Measurements from ENCODE around the gene ETS2.
A peak's percentile ranks its signal among the peaks of the same experiment; 100 is the strongest.

ETS2 gene

GRCh38 chr21:38802050-38803026, 3.4 kb upstream of the ETS2 start:
- no peak for DNase-seq

- no peak for DNase-seq
These were observed 2.6 kb upstream of the ETS2 start for GRCh38 chr21:38803075-38803660.

GRCh38 chr21:38804030-38804788, 1.5 kb upstream of the ETS2 start:
- DNase-seq: no peak

DNA sequence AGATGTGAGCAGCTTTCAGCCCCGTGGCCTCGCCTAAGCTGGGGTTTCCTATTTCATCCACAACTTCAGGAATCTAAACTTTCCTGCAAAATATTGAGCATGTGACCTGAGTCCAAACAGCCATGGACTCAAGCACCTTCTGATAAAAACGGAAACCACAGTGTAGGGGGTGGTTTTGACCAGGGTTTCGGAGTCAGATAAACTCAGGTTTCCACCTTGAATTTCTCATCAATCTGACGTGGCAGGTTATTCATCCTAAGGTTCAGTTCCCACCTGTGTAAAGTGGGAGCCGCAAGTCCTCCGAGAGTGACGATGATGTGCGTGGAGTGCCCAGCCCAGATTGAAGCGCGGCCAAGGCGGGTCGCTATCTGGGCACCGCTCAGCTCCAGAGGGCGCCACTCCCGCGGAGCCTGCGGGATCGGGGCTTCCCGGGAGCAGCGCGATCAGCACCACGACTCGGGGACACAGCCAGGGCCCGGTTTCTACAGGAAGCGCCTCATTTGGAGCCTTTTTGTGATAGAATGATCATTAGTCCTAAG, 871 bp upstream of the ETS2 start:
- DNase-seq: no peak

DNA sequence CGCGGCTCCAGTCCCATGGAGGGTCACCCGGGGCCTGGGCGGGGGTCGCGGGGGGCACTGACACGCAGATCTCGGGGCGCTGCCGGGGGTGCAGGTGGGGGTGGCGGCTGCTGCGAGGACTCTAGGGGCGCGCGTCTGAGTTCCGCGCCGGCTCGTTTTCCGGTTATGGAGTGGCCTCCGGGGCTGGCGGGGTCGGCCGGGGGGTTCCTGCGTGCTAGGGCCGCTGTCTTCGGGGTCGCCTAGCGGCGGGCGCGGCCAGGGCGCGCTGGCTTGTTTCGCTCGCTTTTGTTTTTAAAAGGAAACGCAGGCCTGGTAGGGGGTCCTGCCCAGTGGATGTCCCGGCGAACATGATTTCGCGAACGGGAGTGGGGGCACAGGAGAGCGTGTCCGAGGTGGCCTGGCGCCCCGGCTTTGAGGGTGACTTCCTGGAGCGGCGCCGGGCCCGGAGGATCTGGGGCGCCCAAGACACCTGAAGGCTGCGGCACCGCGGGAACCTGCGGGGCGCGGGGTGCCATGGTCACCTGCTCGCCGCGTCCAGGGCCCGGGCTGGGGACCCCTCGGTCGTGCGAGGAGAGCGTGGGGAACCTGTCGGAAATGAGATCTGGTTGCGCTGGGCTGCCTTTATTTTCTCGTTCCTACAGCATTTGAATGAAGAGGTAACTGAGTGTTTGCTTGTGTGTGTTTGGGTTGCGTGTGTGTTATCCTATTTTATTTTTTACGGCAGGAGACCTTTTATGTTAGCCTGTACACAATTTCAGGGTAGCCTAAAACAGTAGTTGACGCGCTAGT, 618 bp downstream of the ETS2 start:
- DNase-seq: peak in 2 of 4 experiments; percentile 9 to 21

- DNase-seq: no peak
These were observed 1.2 kb downstream of the ETS2 start for GRCh38 chr21:38806942-38807284.

DNA sequence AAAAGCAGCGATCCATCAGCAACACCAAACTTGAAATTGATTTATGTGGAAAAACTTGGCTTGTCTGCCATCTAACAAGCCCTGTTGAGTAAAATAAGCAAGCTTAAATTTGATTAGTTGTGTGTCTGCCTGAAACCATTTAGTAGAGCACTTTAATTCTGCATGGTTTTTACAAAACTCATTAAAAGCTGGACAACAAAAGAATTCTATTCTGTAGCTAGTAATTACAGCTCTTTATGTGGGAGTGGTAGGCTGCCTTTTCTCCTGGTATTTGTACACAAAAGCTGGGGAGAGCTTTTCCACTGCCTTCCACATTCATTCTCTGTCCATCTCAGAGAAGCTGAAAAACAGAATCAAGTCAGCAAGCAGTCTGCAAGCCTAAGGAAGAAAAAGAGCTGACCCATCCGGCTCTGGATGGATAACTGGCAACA, 1.7 kb downstream of the ETS2 start:
- DNase-seq: no peak

DNA sequence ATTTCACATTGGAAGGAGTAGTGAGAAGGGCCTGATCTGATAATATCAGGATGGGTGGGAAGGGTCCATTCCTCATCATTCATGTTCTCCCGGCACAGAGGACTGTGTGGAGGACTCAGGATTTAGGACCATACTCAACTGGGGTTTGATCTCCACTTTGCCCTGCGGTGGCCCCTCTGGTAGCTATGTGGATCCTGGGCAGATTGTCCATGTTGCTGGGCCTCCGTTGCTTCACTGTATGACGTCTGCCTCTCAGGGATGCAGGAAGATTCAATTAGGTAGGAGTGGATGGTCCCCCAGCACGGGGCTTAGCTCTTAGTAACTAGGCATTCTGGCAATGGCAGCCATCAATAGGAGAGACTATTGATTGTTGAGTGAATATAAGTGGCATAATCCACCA, 2.3 kb downstream of the ETS2 start:
- DNase-seq: no peak

DNA sequence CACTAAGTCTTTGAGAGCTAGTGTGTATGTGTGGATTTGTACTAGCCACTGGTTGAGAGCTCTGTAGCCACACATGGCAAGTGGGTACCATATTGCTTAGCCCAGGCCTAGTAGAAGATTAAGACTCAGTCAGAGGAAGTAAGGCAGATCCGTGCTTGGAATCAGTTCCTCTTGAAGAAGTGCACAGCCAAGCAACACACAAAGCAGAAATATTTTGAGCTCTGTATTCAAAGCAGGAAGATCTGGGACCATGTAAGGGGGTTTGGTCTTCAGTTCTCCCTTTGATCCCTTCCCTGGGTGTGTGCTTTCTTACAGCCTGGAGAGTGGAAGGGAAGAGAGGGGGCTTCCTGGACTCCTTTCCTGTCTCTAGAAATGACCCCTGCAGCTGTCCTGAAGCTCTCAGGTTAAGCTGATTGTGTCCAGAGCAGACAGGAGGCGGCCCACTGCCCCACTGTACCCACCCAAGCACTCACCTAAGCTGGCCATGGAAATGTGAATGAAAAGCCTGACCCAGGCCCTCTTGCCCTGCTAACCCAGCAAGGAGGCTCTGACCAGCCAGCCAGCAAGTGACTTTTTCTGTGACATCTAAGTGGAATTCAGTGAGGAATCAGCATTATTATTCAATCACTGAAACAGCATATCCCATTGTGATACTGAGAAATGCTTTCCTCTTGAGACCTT, 3.6 kb downstream of the ETS2 start:
- no peak for DNase-seq

GRCh38 chr21:38810034-38810825, 4.5 kb downstream of the ETS2 start:
- DNase-seq: no peak

GRCh38 chr21:38810826-38811164, 5.1 kb downstream of the ETS2 start:
- no peak for DNase-seq

DNA sequence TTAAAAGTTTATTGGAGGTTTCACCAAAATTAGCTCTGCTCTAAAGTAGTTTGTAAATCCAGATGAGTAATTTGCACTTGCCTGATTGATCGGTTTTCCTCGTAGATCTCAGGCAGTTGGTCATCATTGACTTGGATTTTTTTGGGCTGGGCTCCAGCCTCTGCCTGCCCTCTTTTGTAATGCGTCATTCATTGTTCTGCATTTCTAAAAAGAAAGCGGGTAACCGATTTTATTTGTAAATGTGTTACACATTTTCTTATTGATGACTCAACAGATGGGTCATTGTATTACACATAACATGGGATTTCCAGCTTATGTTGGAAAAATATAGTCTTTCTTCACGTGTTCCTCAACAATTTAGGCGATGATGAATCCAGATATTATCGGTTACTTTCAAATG, 5.5 kb downstream of the ETS2 start:
- DNase-seq: no peak

GRCh38 chr21:38813143-38813542, 7.4 kb downstream of the ETS2 start:
- DNase-seq: no peak

- DNase-seq: no peak
These were observed 7.8 kb downstream of the ETS2 start for GRCh38 chr21:38813547-38813946.

DNA sequence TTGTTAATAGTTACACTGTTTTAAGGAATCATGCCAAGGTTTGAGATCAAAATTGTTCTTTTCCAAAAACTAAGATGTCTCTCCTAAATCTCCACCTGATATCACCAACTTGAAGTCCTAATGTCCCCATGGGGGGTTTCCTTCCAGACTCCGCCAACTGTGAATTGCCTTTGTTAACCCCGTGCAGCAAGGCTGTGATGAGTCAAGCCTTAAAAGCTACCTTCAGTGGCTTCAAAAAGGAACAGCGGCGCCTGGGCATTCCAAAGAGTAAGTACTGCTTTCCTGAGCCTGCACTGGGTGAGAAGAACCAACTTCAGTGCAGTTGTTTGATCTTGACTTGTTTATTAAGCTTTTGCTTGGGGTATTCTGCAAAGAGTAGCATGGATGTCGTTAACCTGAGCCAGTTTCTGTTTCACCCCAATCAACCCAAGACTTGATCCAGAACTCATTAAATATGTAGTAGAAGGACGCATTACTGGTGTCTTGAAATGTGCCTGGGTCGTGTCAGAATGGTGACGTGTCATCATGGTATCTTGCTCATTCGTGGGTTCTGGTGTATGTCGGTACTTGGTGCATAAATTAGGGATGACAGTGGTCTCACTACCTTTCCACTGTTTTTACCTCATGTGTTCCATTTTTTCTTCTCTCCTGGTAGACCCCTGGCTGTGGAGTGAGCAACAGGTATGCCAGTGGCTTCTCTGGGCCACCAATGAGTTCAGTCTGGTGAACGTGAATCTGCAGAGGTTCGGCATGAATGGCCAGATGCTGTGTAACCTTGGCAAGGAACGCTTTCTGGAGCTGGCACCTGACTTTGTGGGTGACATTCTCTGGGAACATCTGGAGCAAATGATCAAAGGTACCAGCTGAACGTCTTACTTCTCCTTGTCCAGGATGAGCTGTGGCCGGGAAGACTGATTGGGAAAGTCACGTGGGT, 8.7 kb downstream of the ETS2 start:
- no peak for DNase-seq

GRCh38 chr21:38815060-38815405, 9.3 kb downstream of the ETS2 start:
- DNase-seq: no peak

GRCh38 chr21:38816400-38816977, 10.8 kb downstream of the ETS2 start:
- DNase-seq: no peak

- DNase-seq: no peak
These were observed 11.9 kb downstream of the ETS2 start for GRCh38 chr21:38817371-38818324.

DNA sequence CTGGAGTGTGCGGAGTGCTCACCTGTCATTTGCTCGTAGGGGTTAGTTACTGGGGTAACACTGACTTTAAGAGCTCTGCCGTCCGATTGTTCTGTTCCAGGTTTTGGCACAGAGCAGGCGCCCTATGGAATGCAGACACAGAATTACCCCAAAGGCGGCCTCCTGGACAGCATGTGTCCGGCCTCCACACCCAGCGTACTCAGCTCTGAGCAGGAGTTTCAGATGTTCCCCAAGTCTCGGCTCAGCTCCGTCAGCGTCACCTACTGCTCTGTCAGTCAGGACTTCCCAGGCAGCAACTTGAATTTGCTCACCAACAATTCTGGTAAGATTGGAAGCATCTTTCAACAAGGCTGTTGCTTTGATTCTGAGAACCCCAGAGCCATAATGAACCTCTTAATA, 12.6 kb downstream of the ETS2 start:
- DNase-seq: no peak

All from activated CD4-positive, CD25-positive, alpha-beta regulatory T cell (primary cell).